Stimulated activated naive CD8-positive, alpha-beta T cell treated with anti-CD3 and anti-CD28 coated beads, Interleukin-15, Interleukin-2, amounts not matched to agents 100 ng/mL and 50 ng/mL, for 24 hours (primary cell): ENCODE results near the gene NDUFC2.
A peak's percentile ranks its signal among the peaks of the same experiment; 100 is the strongest.
"Not testable (repeated sequence)": the region's sequence is repeated elsewhere in the genome, so short reads cannot be mapped to it uniquely, and the experiment has no call there.

Source experiments
- H3K27ac Mint-ChIP-seq: one replicate; pipeline ENCODE4 v1.8.0; 2021; ENCODE audit warnings: mild to moderate bottlenecking, mixed read lengths
- H3K27me3 Mint-ChIP-seq: one replicate; pipeline ENCODE4 v1.8.0; 2021; ENCODE audit warnings: mixed read lengths
- H3K36me3 Mint-ChIP-seq: one replicate; pipeline ENCODE4 v1.8.0; 2021; ENCODE audit warnings: low read depth, mixed read lengths
- H3K4me1 Mint-ChIP-seq: one replicate; pipeline ENCODE4 v1.8.0; 2021; ENCODE audit warnings: low read depth, mixed read lengths
- H3K4me3 Mint-ChIP-seq: one replicate; pipeline ENCODE4 v1.8.0; 2021; ENCODE audit warnings: mild to moderate bottlenecking, mixed read lengths
- H3K9me3 Mint-ChIP-seq: one replicate; pipeline ENCODE4 v1.8.0; 2021; ENCODE audit warnings: mixed read lengths

The NDUFC2 gene

DNA sequence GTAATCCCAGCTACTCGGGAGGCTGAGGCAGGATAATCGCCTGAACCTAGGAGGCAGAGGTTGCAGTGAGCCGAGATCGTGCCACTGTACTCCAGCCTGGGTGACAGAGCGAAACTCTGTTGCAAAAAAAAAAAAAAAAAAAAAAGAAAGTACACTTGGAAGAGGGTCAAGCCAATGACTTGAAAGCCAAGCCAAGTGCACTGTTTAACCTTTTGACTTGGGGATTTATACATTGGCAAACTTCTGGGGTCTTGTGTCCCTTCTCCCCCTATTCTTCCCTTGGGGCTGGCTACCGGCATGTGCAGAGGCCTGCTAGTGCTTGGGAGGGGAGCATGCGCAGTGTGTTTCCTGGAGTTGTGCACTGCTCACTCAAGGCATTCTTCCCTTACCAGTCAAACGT, 30.3 kb downstream of the NDUFC2 start:
- no peaks in the 10 kb centered on the region for H3K36me3 Mint-ChIP-seq
- no peak overlapping the region for H3K4me3 Mint-ChIP-seq
- no peaks in the 10 kb centered on the region for H3K27me3 Mint-ChIP-seq
- no peaks in the 10 kb centered on the region for H3K9me3 Mint-ChIP-seq
- H3K4me1 Mint-ChIP-seq, result peaks cover 9% of the 10 kb centered on the region
- no peak overlapping the region for H3K27ac Mint-ChIP-seq

DNA sequence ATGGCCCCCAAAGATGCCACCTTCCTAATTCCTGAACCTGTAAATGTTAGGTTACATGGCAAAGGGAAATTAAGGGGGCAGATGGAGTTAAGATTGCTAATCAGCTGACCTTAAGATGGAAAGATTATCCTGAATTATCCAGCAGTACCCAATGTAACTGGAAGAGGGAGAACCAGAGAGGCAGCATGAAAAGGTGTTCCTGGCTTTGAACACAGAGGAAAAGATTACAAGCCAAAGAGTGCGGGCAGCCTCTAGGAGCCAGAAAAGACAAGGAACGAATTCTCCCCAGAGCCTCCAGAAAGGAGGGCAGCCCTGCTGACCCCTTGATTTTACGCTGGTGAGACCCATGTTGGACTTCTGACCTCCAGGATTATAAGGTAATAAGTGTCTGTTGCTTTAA, 31.1 kb downstream of the NDUFC2 start:
- no peak overlapping the region for H3K27ac Mint-ChIP-seq
- no peaks in the 10 kb centered on the region for H3K9me3 Mint-ChIP-seq
- H3K4me1 Mint-ChIP-seq, result peaks cover 9% of the 10 kb centered on the region
- H3K27me3 Mint-ChIP-seq, result no peaks in the 10 kb centered on the region
- H3K36me3 Mint-ChIP-seq, result no peaks in the 10 kb centered on the region
- no peak overlapping the region for H3K4me3 Mint-ChIP-seq

DNA sequence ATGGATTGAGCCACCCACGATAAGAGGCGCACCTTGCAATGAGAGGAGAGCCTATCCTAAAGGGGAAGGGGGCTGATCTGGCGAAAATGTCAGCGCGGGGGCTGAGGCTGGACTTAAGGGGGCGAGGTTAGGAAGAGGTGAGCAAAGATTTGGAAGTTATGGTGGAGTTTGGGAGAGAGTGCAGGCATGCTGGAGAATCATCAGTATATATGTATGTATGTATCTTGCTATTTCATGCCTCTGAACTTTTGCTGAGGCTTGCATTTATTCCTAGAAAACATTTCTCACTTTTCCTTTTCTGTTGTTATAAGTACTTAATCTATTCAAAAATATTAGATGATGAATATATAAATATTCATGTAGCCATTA, 33.2 kb downstream of the NDUFC2 start:
- Mint-ChIP-seq H3K36me3 (no peaks in the 10 kb centered on the region), H3K4me1 (peaks cover 12% of the 10 kb centered on the region), H3K27me3 (no peaks in the 10 kb centered on the region), H3K9me3 (no peaks in the 10 kb centered on the region), H3K27ac (no peak overlapping the region), H3K4me3 (no peak overlapping the region)

DNA sequence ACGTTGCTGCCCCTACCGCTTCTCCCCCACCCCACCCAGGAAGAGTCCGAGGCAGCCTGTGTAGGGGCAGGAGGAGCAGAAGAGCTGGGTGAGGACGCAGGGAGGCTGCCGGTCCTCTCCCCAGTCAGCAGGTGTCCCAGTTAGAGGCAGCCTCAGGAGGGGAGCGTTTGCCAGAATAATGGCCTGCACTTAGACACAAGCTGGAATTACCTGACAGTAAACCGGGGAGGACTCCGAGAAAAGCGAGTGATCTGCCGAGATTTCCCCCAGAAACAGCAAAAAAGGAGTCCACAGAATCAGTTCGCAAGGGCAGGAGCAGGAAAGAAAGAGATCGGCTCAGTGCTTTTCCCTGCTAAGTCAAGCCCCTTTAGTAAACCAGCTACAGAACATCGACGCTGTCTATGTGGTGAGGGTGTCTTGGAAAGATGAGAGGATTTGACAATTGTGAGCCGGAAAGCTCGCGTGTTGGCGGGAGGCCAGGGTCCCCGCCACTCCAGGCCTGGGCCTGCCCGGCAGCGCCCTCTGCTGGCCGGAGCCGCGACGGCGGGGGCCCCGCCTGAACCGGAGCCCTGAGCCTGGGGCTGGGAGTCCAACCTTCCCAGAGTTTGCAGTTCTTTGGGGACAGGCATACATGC, 33.7 kb downstream of the NDUFC2 start:
- H3K27me3 Mint-ChIP-seq, result no peaks in the 10 kb centered on the region
- no peak overlapping the region for H3K27ac Mint-ChIP-seq
- peaks cover 15% of the 10 kb centered on the region for H3K4me1 Mint-ChIP-seq
- no peaks in the 10 kb centered on the region for H3K9me3 Mint-ChIP-seq
- peak overlapping the region; percentile 44 for H3K4me3 Mint-ChIP-seq
- H3K36me3 Mint-ChIP-seq, result no peaks in the 10 kb centered on the region

DNA sequence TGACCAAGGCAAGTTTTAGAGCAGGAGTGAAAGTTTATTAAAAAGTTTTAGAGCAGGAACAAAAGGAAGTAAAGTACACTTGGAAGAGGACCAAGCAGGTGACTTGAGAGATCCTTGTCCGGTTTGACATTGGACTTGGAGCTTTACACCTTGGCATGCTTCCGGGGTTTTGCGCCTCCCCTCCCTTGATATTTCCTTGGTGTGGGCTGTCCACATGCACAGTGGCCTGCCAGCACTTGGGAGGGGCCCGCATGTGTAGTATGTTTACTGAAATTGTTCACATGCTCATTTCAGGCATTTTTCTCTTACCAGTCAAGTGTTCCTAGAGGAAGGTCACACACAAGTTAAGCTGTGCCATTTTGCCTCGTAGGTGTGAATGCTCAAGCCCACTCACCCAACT, 35.0 kb downstream of the NDUFC2 start:
- Mint-ChIP-seq H3K27ac (no peak overlapping the region), H3K4me3 (no peak overlapping the region), H3K36me3 (no peaks in the 10 kb centered on the region), H3K27me3 (no peaks in the 10 kb centered on the region), H3K4me1 (peaks cover 27% of the 10 kb centered on the region), H3K9me3 (no peaks in the 10 kb centered on the region)

DNA sequence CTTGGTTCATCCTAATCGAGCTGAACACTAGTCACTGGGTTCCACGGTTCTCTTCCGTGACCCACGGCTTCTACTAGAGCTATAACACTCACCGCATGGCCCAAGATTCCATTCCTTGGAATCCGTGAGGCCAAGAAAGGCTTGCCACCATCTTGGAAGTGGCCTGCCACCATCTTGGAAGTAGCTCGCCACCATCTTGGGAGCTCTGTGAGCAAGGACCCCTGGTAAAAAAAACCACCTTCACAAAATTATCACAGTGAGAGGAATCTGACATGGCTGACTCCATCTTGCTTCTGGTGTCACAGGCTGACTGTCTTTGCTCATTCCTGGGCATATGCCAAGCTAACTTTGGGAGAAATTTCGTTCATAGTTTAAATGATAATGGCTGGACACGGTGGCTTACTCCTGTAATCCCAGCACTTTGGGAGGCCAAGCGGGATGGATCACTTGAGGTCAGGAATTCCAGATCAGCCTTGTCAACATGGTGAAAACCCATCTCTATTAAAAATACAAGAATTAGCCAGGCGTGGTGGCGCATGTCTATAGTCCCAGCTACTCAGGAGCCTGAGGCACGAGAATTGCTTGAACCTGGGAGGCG, 37.7 kb downstream of the NDUFC2 start:
- Mint-ChIP-seq H3K36me3 (no peaks in the 10 kb centered on the region), H3K4me3 (no peak overlapping the region), H3K27ac (no peak overlapping the region), H3K9me3 (no peaks in the 10 kb centered on the region), H3K4me1 (peaks cover 31% of the 10 kb centered on the region), H3K27me3 (no peaks in the 10 kb centered on the region)

DNA sequence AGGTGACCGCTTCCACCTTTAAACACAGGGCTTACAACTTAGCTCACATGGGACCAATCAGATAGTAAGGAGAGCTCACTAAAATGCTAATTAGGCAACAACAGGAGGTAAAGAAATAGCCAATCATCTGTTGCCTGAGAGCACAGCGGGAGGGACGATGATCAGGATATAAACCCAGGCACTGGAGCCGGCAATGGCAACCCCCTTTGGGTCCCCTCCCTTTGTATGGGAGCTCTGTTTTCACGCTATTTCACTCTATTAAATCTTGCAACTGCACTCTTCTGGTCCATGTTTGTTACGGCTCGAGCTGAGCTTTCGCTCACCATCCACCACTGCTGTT, 38.3 kb downstream of the NDUFC2 start:
- not testable (repeated sequence) for H3K27ac Mint-ChIP-seq, H3K36me3 Mint-ChIP-seq, H3K4me3 Mint-ChIP-seq, H3K27me3 Mint-ChIP-seq, H3K9me3 Mint-ChIP-seq
- peaks cover 30% of the 10 kb centered on the region for H3K4me1 Mint-ChIP-seq

DNA sequence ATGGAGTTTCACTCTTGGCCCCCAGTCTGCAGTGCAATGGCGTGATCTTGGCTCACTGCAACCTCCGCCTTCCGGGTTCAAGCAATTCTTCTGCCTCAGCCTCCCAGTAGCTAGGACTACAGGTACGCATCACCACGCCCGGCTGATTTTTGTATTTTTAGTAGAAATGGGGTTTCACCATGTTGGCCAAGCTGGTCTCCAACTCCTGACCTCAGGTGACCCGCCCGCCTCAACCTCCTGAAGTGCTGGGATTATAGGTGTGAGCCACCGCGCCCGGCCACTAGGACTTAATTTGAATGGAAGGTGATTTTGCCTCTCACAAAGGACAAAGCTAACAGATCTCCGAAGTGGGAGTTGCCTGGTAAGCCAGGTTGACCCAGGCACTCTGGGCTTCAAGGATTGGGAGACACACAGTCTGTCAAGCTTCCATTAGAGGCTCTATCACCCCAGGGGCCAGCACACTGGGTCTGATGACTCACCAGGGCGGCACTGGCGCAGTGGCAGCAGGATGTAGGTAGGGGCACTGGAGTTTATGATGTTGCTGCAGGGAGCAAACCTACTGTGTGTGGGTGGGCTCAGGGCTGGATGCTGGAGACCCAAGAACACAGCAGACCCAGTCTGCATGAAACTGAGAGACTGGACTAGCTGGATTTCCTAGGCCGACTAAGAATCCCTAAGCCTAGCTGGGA, 38.8 kb downstream of the NDUFC2 start:
- no peaks in the 10 kb centered on the region for H3K36me3 Mint-ChIP-seq
- H3K27ac Mint-ChIP-seq, result no peak overlapping the region
- H3K4me1 Mint-ChIP-seq, result peaks cover 25% of the 10 kb centered on the region
- no peak overlapping the region for H3K4me3 Mint-ChIP-seq
- H3K27me3 Mint-ChIP-seq, result no peaks in the 10 kb centered on the region
- H3K9me3 Mint-ChIP-seq, result no peaks in the 10 kb centered on the region

DNA sequence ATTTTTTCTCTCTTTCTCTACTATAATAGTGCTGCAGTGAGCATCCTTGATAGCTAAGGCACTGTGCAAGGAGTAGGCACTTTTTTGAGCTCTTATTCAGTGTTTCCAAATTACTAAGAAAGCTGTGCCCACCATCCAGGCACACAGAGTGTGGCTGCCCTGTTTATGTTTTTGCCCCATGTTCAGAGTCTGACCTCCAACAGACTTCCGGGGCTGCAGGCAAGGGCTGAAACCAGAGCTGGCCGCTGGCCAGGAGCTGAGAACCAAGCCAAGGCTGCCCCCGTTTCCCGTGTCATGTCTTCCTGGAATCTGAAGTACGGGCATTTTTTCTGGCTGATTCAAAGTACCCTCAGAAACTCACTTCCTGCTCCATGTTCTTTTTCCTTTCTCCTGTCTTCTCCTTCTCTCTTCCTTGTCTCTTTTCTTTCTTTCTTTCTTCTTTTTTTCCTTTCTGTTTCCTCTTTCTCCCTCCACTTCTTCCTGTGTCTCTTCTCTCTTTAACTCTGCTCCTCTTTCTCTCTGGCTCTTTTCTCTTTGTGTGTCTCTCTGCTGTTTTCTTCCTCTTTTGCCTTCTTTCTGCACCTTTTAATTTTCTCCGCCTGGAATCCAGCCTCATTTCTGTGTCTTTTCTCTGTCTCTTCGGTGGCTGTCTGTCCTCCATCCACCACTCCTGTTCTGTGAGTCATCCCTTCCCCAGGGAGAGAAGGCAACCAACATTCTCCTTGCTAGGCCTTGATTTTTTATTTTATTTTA, 39.6 kb downstream of the NDUFC2 start:
- Mint-ChIP-seq H3K27ac (peak overlapping the region; percentile 97), H3K4me1 (peaks cover 22% of the 10 kb centered on the region), H3K36me3 (no peaks in the 10 kb centered on the region), H3K9me3 (no peaks in the 10 kb centered on the region), H3K4me3 (peak overlapping the region; percentile 61), H3K27me3 (no peaks in the 10 kb centered on the region)

DNA sequence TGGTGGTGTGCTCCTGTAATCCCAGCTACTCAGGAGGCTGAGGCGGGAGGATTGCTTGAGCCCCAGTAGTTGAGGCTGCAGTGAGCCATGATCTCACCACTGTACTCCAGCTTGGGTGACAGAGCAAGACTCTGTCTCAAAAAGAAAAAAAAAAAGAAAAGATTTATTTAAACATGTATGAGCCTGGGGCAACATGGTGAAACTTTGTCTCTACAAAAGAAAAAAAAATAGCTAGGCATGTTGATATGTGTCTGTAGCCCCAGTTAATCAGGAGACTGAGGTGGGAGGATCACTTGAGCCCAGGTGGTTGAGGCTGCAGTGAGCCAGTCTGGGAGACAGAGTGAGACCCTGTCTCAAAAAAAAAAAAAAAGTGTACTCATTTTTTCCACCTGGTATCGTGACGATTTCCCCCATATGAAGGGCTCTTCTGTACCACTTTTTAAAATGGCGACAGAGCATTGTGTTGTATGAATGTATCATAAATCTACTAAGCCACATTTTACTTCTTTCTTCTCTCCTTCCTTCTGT, 40.2 kb downstream of the NDUFC2 start:
- Mint-ChIP-seq H3K4me3 (peak overlapping the region; percentile 61), H3K27me3 (no peaks in the 10 kb centered on the region), H3K27ac (peak overlapping the region; percentile 97), H3K36me3 (no peaks in the 10 kb centered on the region), H3K9me3 (no peaks in the 10 kb centered on the region), H3K4me1 (peaks cover 22% of the 10 kb centered on the region)

DNA sequence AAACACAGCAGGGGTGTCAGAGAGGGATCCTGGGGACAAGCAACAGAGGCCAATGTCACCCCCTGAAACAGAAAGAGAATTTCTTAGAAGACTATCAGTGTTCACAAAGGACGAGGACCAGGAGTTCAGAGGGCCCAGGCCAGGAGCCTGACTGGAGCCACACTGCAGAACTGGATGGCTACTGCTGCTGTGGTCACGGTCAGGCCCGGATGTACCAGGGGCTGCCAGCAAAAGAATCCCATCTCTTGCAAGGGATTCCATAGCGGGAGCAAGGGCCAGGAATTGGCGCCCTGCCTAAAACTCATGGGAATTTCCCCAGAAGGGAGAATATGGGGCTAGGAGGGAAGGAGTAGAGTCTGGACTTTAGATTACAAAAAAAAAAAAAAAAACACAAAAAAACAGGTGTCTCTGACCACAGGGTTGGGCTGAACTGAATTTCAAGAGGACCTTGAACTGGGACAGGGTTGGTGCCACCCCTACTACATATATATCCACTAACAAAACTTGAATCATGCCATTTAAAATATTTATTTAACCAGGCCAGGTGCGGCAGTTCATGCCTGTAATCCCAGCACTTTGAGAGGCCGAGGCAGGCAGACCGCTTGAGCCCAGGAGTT, 40.9 kb downstream of the NDUFC2 start:
- peaks cover 22% of the 10 kb centered on the region for H3K4me1 Mint-ChIP-seq

DNA sequence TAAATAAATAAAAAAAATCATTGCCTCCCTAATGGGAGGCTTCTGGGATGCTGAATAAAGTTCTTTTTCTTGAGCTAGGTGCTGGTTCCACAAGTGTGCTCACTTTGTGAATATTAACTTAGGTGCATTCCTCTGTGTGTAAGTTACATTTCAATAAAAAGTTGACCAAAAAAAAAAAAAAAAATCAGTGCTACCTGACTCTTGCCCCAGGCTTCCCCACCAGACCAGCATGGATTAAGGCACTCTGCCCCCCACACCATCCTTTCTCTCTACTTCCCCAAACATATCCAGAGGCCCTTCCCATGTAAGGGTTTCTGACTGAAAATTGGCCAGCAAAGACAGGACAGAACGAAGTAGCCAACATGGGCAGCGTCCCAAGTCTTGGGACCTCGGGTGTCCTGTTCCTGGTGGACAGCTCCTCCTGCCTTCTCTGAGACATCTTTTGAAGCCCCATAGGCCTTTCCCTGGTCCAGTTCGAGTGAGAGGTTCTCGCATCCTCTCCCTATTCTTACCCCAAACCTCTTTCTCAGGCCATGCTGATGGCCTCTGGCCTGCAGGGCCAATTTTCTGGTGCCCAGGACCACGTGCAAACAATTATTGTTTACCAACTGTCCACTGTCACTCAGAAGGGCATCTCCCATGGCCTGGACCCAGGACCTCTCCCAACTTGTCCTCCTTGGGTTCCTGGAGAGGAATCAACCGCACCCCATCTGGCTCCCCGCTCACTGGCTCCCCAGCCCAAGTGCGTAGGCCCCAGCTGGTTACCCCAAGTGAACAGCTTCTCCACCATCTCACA, 41.6 kb downstream of the NDUFC2 start:
- Mint-ChIP-seq H3K4me1 (peaks cover 22% of the 10 kb centered on the region), H3K27me3 (no peaks in the 10 kb centered on the region), H3K27ac (no peak overlapping the region)

More for the DNA sequence above, 40.9 kb downstream of the NDUFC2 start:
- Mint-ChIP-seq H3K36me3 (no peaks in the 10 kb centered on the region), H3K9me3 (no peaks in the 10 kb centered on the region), H3K27me3 (no peaks in the 10 kb centered on the region), H3K27ac (no peak overlapping the region), H3K4me3 (no peak overlapping the region)

DNA sequence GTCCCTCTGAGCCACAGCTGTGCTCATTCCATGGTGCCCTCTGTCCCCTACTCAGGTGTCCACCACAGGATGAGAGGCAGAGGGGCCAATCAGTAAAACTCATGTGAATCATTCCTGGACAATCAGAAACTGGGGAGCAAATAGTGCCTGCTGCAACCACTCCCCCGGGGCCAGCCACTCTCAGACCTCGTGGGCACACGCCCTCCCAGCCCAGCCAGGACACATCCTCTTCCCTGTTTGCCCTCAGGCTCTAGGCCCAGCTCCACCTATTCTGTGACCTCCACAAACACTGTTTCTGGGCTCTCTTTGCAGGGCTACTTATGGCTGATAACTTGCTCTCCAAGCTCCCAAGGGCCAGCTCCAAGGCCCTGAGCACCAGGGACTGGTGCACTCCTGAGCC, 42.6 kb downstream of the NDUFC2 start:
- Mint-ChIP-seq H3K36me3 (no peaks in the 10 kb centered on the region), H3K27ac (no peak overlapping the region), H3K4me3 (no peak overlapping the region), H3K4me1 (peaks cover 22% of the 10 kb centered on the region), H3K27me3 (no peaks in the 10 kb centered on the region), H3K9me3 (no peaks in the 10 kb centered on the region)

More for the DNA sequence above, 41.6 kb downstream of the NDUFC2 start:
- Mint-ChIP-seq H3K4me3 (no peak overlapping the region), H3K36me3 (no peaks in the 10 kb centered on the region), H3K9me3 (no peaks in the 10 kb centered on the region)

DNA sequence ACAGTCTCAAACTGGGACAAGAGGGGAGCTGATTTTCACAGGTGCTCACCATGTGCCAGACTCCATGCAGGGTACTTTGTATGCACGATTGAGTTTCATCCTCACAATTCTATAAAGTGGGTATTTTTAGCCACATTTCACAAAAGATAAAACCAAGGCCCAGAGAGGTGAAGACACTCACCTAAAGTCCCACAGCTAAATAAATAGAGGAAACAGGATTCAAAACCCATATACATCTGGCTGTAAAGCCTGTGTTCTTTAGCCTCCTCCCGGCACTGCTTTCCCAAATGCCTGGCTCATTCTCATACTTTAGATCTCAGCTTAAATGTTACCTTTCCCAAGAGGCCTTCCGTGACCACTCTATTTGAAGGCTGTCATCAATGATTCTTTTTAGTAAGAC, 43.3 kb downstream of the NDUFC2 start:
- H3K9me3 Mint-ChIP-seq, result no peaks in the 10 kb centered on the region
- no peak overlapping the region for H3K4me3 Mint-ChIP-seq
- H3K27ac Mint-ChIP-seq, result no peak overlapping the region
- H3K4me1 Mint-ChIP-seq, result peaks cover 18% of the 10 kb centered on the region
- no peaks in the 10 kb centered on the region for H3K36me3 Mint-ChIP-seq
- no peaks in the 10 kb centered on the region for H3K27me3 Mint-ChIP-seq
